ENCODE measurements around the gene PALB2.

PALB2 gene

GRCh38 chr16:23556881-23557778 is 84.0 kb downstream of the PALB2 start, which contains the start of the genes EARS2 and UBFD1:
Gene EARS2 (minus strand): TSS chr16:23557350. CDS start chr16:23557343, 7 bp downstream.
Gene UBFD1 (plus strand): TSS chr16:23557727. CDS start chr16:23557743, 16 bp downstream.
- peak; percentile 94 to 99 (median 96) for DNase-seq
- intact Hi-C loops (cut with DNase I): loop anchor here (1.0 kb wide), 2 partner anchors 84 to 104 kb away; partner anchors contain the start of genes COG7, DCTN5 and PALB2

DNA sequence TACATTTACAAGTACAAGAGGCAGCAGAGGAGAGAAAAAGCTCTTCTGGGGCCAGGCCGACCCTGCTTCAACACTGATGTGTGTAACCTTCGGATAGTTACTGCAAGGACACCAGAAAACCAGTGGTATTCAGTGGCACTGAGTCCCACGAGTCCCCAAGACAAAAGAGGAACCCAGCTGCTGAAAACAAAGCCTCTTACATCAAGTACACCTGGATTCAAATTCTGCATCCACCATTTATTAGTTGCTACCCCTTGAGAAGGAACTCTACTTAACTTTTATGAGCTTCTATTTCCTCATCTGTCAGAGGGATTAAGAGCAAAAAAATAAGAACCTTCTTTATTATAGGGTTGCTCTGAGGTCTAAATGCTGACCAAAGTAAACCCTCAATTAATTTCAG is 86.6 kb downstream of the PALB2 start:
- no peak for DNase-seq
- intact Hi-C loops (cut with DNase I): no loop called here
